Left ventricle myocardium inferior (tissue), 1 donor: ENCODE results near the gene PAPOLG. TPM values are rescaled to one million over a fixed set of nuclear protein-coding genes. Genes with fewer than 3 reads are reported as not detected.

ENCODE experiments used
- DNase-seq: peaks from one replicate; pipeline ENCODE4 v3.0.0-alpha.2; 2020
- H3K27ac ChIP-seq: fragments of 200-600 bp; replicated peaks from 2 replicates; pipeline ENCODE4 v1.8.0; 2021
- H3K27me3 ChIP-seq: fragments of 200-600 bp; 2 replicates; pipeline ENCODE4 v1.8.0; 2021; ENCODE audit warnings: low read depth
- H3K36me3 ChIP-seq: fragments of 200-600 bp; 2 replicates; pipeline ENCODE4 v1.8.0; 2021
- H3K4me1 ChIP-seq: fragments of 200-600 bp; 2 replicates; pipeline ENCODE4 v1.8.0; 2021
- H3K4me3 ChIP-seq: fragments of 200-600 bp; 2 replicates; pipeline ENCODE4 v1.8.0; 2021; ENCODE audit warnings: mild to moderate bottlenecking, moderate library complexity
- H3K9me3 ChIP-seq: fragments of 200-600 bp; replicated peaks from 2 replicates; pipeline ENCODE4 v1.8.0; 2021
- intact Hi-C: fragments of 100-400 bp; cut with micrococcal nuclease; formaldehyde crosslinking; loops from one replicate; pipeline ENCODE4 v1.11.0; 2022
- total RNA-seq: library from RNA; stranded (reverse); fragmentation: NEBNext Ultra II Directional; extraction: Animal tissue kit (Norgen Biotek cat#: 25700); gene quantifications from one replicate; pipeline ENCODE4 v1.2.1, GENCODE V29; 2021
- TF ChIP-seq, protein P1 (sequence below): fragments of 200-600 bp; IDR thresholded peaks from 2 replicates; pipeline ENCODE4 v1.8.0; 2021; ENCODE audit warnings: antibody characterized with exemption, mild to moderate bottlenecking, borderline replicate concordance
- donor health status: DM: no; HTN: yes; CAD: no; lungs with severe emphysema.

The PAPOLG gene
- total RNA-seq, 1 donor from 2014 or later, result 6.9 TPM

DNA sequence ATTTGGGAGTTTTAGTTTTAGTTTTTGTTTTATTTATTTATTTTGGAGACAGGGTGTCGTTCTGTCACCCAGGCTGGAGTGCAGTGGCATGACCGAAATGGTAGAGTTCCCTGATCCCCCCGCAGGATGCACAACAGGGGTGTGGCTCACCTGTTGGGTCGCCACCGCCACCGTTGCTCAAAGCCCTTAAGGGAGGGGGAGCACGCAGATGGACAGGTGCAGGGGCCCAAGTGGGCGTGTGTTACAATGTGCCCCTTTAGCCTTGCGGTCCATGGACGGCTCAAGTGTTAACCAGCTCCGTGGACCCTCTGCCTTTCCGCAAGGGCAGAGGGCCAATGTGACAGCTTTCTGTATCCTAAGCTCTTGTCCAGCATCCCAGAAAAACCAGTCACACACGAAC lies 63.9 kb downstream of the PAPOLG start:
- intact Hi-C loops, result no loop called here
- peaks cover 5% of the 10 kb centered on the region for H3K27me3 ChIP-seq
- no peak overlapping the region for H3K4me3 ChIP-seq
- no peaks in the 10 kb centered on the region for H3K4me1 ChIP-seq
- H3K9me3 ChIP-seq, result no peaks in the 10 kb centered on the region
- DNase-seq, result no peak
- H3K27ac ChIP-seq, result no peak overlapping the region
- no peaks in the 10 kb centered on the region for H3K36me3 ChIP-seq
- TF ChIP-seq, protein P1, sequence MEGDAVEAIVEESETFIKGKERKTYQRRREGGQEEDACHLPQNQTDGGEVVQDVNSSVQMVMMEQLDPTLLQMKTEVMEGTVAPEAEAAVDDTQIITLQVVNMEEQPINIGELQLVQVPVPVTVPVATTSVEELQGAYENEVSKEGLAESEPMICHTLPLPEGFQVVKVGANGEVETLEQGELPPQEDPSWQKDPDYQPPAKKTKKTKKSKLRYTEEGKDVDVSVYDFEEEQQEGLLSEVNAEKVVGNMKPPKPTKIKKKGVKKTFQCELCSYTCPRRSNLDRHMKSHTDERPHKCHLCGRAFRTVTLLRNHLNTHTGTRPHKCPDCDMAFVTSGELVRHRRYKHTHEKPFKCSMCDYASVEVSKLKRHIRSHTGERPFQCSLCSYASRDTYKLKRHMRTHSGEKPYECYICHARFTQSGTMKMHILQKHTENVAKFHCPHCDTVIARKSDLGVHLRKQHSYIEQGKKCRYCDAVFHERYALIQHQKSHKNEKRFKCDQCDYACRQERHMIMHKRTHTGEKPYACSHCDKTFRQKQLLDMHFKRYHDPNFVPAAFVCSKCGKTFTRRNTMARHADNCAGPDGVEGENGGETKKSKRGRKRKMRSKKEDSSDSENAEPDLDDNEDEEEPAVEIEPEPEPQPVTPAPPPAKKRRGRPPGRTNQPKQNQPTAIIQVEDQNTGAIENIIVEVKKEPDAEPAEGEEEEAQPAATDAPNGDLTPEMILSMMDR, result no peak

DNA sequence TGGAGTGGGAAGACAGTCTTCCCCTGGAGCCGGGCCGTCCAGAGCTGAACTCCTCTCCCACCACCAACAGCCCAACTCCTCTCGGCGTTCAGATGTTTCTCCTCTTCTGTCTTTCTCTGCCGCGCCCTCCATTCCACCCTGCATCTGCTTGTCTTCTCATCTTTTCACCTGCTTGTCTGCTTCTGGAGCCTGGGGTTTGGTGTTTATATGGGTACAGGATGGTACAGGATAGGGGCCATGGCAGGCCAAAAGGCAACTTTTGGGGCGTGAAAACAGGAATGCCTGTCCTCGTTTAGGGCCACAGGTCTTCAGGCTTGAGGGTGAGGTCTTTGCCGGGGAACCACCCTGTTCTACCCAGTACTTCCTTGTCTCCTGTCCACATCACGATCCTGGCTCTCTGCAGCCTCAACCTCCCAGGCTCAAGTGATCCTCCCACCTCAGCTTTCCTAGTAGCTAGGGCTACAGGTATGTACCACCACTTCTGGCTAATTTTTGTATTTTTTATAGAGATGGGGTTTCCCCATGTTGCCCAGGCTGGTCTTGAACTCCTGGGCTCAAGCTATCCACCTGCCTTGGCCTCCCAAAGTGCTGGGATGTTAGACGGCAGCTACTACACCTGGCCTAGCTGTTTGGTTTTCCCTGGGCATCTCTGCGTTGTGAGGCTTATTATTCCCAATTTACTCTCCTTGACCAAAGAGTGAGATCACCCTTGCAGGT lies 64.5 kb downstream of the PAPOLG start:
- intact Hi-C loops, result no loop called here
- Histone ChIP-seq H3K36me3 (no peaks in the 10 kb centered on the region), H3K4me1 (no peaks in the 10 kb centered on the region), H3K9me3 (no peaks in the 10 kb centered on the region), H3K27me3 (peaks cover 4% of the 10 kb centered on the region), H3K4me3 (no peak overlapping the region), H3K27ac (no peak overlapping the region)
- TF ChIP-seq, protein P1, result no peak
- DNase-seq, result no peak

- TF ChIP-seq, protein P1, result no peak
- H3K27ac ChIP-seq, result no peak overlapping the region
- H3K4me1 ChIP-seq, result no peaks in the 10 kb centered on the region
- no peaks in the 10 kb centered on the region for H3K9me3 ChIP-seq
- no peak for DNase-seq
- no peaks in the 10 kb centered on the region for H3K27me3 ChIP-seq
- H3K4me3 ChIP-seq, result no peak overlapping the region
- intact Hi-C loops, result no loop called here
- H3K36me3 ChIP-seq, result no peaks in the 10 kb centered on the region
These were observed 65.0 kb downstream of the PAPOLG start for GRCh38 chr2:60821133-60821469.

DNA sequence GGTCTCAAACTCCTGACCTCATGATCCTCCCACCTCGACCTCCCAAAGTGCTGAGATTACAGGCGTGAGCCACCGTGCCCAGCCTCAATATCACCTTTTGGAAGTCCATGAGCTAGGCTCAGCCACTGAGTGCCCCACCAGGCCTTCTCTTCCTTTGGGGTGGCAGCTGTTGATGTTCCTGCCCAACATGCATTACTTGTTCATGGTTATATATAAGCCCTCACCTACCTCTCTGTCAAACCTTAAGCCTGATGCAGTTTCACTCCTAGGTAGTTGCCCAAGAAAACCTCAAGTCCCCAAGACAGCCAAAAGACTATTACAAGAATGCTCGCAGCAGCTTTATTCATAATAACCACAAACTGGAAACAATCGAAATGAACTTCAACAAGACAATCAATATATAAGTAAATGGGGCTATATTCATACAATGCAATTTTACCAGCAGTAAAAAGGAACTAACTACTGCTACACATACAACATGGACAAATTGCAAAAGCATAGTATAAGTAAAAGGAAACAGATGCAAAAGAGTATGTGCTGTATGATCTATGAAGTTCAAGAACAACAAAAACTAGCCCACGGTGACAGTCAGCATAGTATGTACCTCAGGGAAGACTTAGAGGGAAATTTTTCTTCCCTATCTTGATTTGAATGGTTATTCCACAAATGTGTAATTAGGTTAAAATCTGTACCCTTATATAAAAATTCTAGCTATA lies 65.7 kb downstream of the PAPOLG start:
- H3K9me3 ChIP-seq, result no peaks in the 10 kb centered on the region
- H3K4me3 ChIP-seq, result no peak overlapping the region
- H3K27me3 ChIP-seq, result no peaks in the 10 kb centered on the region
- no peak for DNase-seq
- H3K4me1 ChIP-seq, result no peaks in the 10 kb centered on the region
- H3K27ac ChIP-seq, result no peak overlapping the region
- TF ChIP-seq, protein P1, result no peak
- no peaks in the 10 kb centered on the region for H3K36me3 ChIP-seq
- intact Hi-C loops, result no loop called here

DNA sequence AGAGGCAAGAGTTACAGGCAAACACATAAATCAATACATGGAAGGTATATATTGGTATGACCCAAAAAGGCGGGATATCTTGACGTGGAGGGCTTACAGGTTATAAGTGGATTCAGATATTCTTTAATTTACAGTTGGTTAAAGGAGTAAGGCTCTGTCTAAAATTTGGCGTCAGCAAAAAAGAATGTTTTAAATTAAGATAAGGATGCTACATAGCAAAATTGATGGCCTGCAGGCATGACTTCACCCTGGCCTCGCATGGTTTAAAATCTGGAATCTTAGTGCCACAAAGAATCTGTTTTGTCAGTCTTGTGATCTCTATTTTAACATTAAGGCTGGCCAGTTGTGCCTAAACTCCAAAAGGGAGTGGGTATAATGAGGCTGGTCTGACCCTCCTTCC lies 66.9 kb downstream of the PAPOLG start:
- no peaks in the 10 kb centered on the region for H3K4me1 ChIP-seq
- intact Hi-C loops, result no loop called here
- no peak for DNase-seq

More for the DNA sequence above, 66.9 kb downstream of the PAPOLG start:
- TF ChIP-seq, protein P1, result no peak
- Histone ChIP-seq H3K27ac (no peak overlapping the region), H3K27me3 (no peaks in the 10 kb centered on the region), H3K4me3 (no peak overlapping the region), H3K36me3 (no peaks in the 10 kb centered on the region), H3K9me3 (no peaks in the 10 kb centered on the region)
